ENCODE data around the gene DPP6. TPM values are rescaled to one million over a fixed set of nuclear protein-coding genes. Genes with fewer than 3 reads are reported as not detected.

The DPP6 gene
- total RNA-seq, 1 donor from 2014 or later, result not detected

GRCh38 chr7:154440651-154441050 lies 388.5 kb downstream of the DPP6 start:
- TF ChIP-seq CTCF (IDR thresholded peaks at IDR 0.05), result no peak
- no peak for ATAC-seq (ENCODE audit: low read depth)
- H3K27ac Mint-ChIP-seq, result no peak overlapping the region

GRCh38 chr7:154441811-154442210 lies 389.6 kb downstream of the DPP6 start:
- ATAC-seq (ENCODE audit: low read depth) (no peak), DNase-seq (no peak)
- H3K36me3 Mint-ChIP-seq (ENCODE audit: low read depth), result no peaks in the 10 kb centered on the region
- H3K27ac Mint-ChIP-seq, result no peak overlapping the region
- ChIA-PET CTCF (no interaction called here), POLR2A (no interaction called here)
- intact Hi-C loops (cut with micrococcal nuclease), result no loop called here
- no peaks in the 10 kb centered on the region for H3K4me1 Mint-ChIP-seq
- H3K4me3 Mint-ChIP-seq, result no peak overlapping the region
- H3K27me3 Mint-ChIP-seq, result no peaks in the 10 kb centered on the region
- no peak for TF ChIP-seq CTCF (IDR thresholded peaks at IDR 0.05)
- peaks cover 10% of the 10 kb centered on the region for H3K9me3 Mint-ChIP-seq

More at GRCh38 chr7:154440651-154441050, 388.5 kb downstream of the DPP6 start:
- H3K27me3 Mint-ChIP-seq, result no peaks in the 10 kb centered on the region
- H3K9me3 Mint-ChIP-seq, result peaks cover 9% of the 10 kb centered on the region
- ChIA-PET CTCF (no interaction called here), POLR2A (no interaction called here)
- H3K4me1 Mint-ChIP-seq, result no peaks in the 10 kb centered on the region
- H3K36me3 Mint-ChIP-seq (ENCODE audit: low read depth), result no peaks in the 10 kb centered on the region
- no peak for DNase-seq
- no peak overlapping the region for H3K4me3 Mint-ChIP-seq
- intact Hi-C loops (cut with micrococcal nuclease), result no loop called here

- intact Hi-C loops (cut with micrococcal nuclease), result no loop called here
- TF ChIP-seq CTCF (IDR thresholded peaks at IDR 0.05), result no peak
- DNase-seq, result no peak
- no peak overlapping the region for H3K27ac Mint-ChIP-seq
- POLR2A ChIA-PET, result no interaction called here
- CTCF ChIA-PET, result no interaction called here
- peaks cover 15% of the 10 kb centered on the region for H3K9me3 Mint-ChIP-seq
- H3K27me3 Mint-ChIP-seq, result no peaks in the 10 kb centered on the region
- H3K4me3 Mint-ChIP-seq, result no peak overlapping the region
- H3K36me3 Mint-ChIP-seq (ENCODE audit: low read depth), result no peaks in the 10 kb centered on the region
- no peaks in the 10 kb centered on the region for H3K4me1 Mint-ChIP-seq
- no peak for ATAC-seq (ENCODE audit: low read depth)
These were observed 390.7 kb downstream of the DPP6 start for GRCh38 chr7:154442939-154443338.

- CTCF ChIA-PET, result no interaction called here
- POLR2A ChIA-PET, result no interaction called here
- Mint-ChIP-seq H3K4me3 (no peak overlapping the region), H3K27me3 (no peaks in the 10 kb centered on the region), H3K36me3 (ENCODE audit: low read depth) (no peaks in the 10 kb centered on the region), H3K27ac (no peak overlapping the region), H3K9me3 (peaks cover 20% of the 10 kb centered on the region), H3K4me1 (no peaks in the 10 kb centered on the region)
- DNase-seq (no peak), ATAC-seq (ENCODE audit: low read depth) (no peak)
- no peak for TF ChIP-seq CTCF (IDR thresholded peaks at IDR 0.05)
- intact Hi-C loops (cut with micrococcal nuclease), result no loop called here
These were observed 398.3 kb downstream of the DPP6 start for GRCh38 chr7:154450451-154450850.

- Mint-ChIP-seq H3K27me3 (no peaks in the 10 kb centered on the region), H3K27ac (no peak overlapping the region), H3K4me1 (no peaks in the 10 kb centered on the region), H3K4me3 (no peak overlapping the region), H3K9me3 (peaks cover 16% of the 10 kb centered on the region), H3K36me3 (ENCODE audit: low read depth) (no peaks in the 10 kb centered on the region)
- ChIA-PET CTCF (no interaction called here), POLR2A (no interaction called here)
- DNase-seq (no peak), ATAC-seq (ENCODE audit: low read depth) (no peak)
- no peak for TF ChIP-seq CTCF (IDR thresholded peaks at IDR 0.05)
- intact Hi-C loops (cut with micrococcal nuclease), result no loop called here
These were observed 399.6 kb downstream of the DPP6 start for GRCh38 chr7:154451480-154452457.

Measured in activated B cell treated with CpG ODN at 0.5 μM for 24 hours (primary cell).